ENCODE measurements around the gene RAD51B. TPM values are rescaled to one million over a fixed set of nuclear protein-coding genes. Genes with fewer than 3 reads are reported as not detected.

The RAD51B gene
- total RNA-seq, 1 experiment from 2014 or later, result 14.2 TPM

DNA sequence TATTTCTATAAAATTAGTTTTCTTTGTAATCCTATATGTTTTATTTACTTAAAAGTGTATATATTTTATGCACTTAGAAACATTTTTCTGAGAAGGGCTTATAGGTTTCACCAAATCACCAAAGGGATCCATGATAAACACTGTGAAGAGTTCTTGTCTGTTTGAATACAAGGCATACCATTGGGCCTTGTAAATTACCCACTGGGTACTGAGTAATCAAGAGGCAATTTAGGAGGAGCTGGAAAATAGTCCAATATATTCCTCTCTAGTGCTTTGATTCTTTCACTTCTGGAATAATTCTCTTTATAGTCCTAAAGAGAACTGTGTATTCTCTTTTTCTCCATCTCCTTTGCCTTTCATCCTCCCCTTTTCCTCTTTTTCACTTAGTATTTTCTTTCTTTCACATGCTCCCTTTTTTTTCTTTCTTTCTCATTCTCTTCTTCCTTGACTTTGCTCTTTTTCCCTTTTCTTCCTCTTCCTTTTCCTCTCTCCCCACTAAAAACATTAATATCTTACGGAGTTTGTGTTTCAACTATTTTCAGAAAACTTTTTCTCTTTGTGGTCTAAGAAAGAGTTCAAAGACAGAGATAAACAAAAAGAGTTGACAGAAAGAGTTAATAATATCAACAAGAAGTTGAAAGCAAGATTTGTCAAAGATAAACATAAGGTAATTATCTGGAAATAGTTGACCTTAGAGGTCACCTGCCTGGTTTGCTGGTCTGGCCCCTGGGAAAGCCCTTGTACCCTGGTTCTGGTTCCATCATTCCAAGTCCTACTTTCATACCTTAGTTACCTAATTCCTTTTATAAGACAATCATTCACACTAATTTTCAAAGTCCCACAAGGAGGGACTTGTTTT is 435.3 kb downstream of the RAD51B start:
- CTCF ChIA-PET, result no interaction called here

DNA sequence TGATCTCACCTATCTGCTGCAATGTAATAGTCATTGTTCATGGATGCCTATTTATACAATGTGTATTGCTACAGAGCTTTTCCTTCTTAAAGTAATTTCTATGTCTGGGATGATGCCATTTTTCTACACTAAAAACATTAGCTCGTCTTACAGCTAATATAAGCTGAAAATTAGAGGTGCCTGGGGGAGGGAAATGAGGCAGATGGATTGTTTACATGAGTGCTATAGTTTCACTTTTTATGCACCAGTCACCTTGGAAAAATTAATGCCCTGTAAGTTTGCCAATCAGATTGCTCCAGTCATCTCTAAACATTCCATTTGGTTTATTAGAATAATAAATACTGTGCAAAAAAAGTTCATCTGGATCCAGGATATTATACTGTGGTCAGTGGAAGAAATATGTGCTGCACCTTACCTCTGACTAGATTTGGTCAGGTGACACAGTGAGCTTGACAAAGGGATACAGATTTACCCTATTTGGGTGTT is 436.2 kb downstream of the RAD51B start:
- ATAC-seq (no peak), DNase-seq (ENCODE audit: low spot score) (no peak)
- no peak overlapping the region; the same call in 1 of the 2 replicates for H3K27ac Mint-ChIP-seq
- TF ChIP-seq RELA (CRISPR knock-in tag; IDR thresholded peaks at IDR 0.05; ENCODE audit: borderline replicate concordance) (no peak), TCF7 (CRISPR knock-in tag; IDR thresholded peaks at IDR 0.05; ENCODE audit: low read depth) (no peak)
- TF ChIP-seq, protein P1, sequence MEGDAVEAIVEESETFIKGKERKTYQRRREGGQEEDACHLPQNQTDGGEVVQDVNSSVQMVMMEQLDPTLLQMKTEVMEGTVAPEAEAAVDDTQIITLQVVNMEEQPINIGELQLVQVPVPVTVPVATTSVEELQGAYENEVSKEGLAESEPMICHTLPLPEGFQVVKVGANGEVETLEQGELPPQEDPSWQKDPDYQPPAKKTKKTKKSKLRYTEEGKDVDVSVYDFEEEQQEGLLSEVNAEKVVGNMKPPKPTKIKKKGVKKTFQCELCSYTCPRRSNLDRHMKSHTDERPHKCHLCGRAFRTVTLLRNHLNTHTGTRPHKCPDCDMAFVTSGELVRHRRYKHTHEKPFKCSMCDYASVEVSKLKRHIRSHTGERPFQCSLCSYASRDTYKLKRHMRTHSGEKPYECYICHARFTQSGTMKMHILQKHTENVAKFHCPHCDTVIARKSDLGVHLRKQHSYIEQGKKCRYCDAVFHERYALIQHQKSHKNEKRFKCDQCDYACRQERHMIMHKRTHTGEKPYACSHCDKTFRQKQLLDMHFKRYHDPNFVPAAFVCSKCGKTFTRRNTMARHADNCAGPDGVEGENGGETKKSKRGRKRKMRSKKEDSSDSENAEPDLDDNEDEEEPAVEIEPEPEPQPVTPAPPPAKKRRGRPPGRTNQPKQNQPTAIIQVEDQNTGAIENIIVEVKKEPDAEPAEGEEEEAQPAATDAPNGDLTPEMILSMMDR (IDR thresholded peaks at IDR 0.05), result no peak
- TF ChIP-seq, protein P2, sequence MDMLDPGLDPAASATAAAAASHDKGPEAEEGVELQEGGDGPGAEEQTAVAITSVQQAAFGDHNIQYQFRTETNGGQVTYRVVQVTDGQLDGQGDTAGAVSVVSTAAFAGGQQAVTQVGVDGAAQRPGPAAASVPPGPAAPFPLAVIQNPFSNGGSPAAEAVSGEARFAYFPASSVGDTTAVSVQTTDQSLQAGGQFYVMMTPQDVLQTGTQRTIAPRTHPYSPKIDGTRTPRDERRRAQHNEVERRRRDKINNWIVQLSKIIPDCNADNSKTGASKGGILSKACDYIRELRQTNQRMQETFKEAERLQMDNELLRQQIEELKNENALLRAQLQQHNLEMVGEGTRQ (CRISPR knock-in tag; IDR thresholded peaks at IDR 0.05), result peak; percentile 32; the same call in 1 of the 2 replicates
- H3K4me1 Mint-ChIP-seq, result peaks cover 84% of the 10 kb centered on the region
- H3K27me3 Mint-ChIP-seq (ENCODE audit: low read depth), result no peaks in the 10 kb centered on the region
- POLR2A ChIA-PET, result no interaction called here
- no peak overlapping the region for H3K4me3 Mint-ChIP-seq
- CTCF ChIA-PET, result no interaction called here
- no peaks in the 10 kb centered on the region for H3K9me3 Mint-ChIP-seq
- no peaks in the 10 kb centered on the region for H3K36me3 Mint-ChIP-seq

More for the DNA sequence above, 435.3 kb downstream of the RAD51B start:
- peak overlapping the region; percentile 72 for H3K27ac Mint-ChIP-seq
- no peaks in the 10 kb centered on the region for H3K9me3 Mint-ChIP-seq
- POLR2A ChIA-PET, result no interaction called here
- H3K4me1 Mint-ChIP-seq, result peaks cover 84% of the 10 kb centered on the region
- no peaks in the 10 kb centered on the region for H3K27me3 Mint-ChIP-seq (ENCODE audit: low read depth)
- no peaks in the 10 kb centered on the region for H3K36me3 Mint-ChIP-seq
- DNase-seq (ENCODE audit: low spot score), result no peak
- no peak overlapping the region for H3K4me3 Mint-ChIP-seq
- TF ChIP-seq, protein P3, sequence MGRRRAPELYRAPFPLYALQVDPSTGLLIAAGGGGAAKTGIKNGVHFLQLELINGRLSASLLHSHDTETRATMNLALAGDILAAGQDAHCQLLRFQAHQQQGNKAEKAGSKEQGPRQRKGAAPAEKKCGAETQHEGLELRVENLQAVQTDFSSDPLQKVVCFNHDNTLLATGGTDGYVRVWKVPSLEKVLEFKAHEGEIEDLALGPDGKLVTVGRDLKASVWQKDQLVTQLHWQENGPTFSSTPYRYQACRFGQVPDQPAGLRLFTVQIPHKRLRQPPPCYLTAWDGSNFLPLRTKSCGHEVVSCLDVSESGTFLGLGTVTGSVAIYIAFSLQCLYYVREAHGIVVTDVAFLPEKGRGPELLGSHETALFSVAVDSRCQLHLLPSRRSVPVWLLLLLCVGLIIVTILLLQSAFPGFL (CRISPR knock-in tag; IDR thresholded peaks at IDR 0.05; ENCODE audit: borderline replicate concordance), result no peak
- TF ChIP-seq, protein P4, sequence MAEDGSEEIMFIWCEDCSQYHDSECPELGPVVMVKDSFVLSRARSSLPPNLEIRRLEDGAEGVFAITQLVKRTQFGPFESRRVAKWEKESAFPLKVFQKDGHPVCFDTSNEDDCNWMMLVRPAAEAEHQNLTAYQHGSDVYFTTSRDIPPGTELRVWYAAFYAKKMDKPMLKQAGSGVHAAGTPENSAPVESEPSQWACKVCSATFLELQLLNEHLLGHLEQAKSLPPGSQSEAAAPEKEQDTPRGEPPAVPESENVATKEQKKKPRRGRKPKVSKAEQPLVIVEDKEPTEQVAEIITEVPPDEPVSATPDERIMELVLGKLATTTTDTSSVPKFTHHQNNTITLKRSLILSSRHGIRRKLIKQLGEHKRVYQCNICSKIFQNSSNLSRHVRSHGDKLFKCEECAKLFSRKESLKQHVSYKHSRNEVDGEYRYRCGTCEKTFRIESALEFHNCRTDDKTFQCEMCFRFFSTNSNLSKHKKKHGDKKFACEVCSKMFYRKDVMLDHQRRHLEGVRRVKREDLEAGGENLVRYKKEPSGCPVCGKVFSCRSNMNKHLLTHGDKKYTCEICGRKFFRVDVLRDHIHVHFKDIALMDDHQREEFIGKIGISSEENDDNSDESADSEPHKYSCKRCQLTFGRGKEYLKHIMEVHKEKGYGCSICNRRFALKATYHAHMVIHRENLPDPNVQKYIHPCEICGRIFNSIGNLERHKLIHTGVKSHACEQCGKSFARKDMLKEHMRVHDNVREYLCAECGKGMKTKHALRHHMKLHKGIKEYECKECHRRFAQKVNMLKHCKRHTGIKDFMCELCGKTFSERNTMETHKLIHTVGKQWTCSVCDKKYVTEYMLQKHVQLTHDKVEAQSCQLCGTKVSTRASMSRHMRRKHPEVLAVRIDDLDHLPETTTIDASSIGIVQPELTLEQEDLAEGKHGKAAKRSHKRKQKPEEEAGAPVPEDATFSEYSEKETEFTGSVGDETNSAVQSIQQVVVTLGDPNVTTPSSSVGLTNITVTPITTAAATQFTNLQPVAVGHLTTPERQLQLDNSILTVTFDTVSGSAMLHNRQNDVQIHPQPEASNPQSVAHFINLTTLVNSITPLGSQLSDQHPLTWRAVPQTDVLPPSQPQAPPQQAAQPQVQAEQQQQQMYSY (CRISPR knock-in tag; IDR thresholded peaks at IDR 0.05), result no peak
- no peak for TF ChIP-seq MXD4 (CRISPR knock-in tag; IDR thresholded peaks at IDR 0.05; ENCODE audit: borderline replicate concordance)
- no peak for TF ChIP-seq ZNF317 (CRISPR knock-in tag; IDR thresholded peaks at IDR 0.05; ENCODE audit: borderline replicate concordance, low read depth)
- no peak for TF ChIP-seq SP1 (CRISPR knock-in tag; conservative IDR thresholded peaks at IDR 0.05)
- TF ChIP-seq, protein P5, sequence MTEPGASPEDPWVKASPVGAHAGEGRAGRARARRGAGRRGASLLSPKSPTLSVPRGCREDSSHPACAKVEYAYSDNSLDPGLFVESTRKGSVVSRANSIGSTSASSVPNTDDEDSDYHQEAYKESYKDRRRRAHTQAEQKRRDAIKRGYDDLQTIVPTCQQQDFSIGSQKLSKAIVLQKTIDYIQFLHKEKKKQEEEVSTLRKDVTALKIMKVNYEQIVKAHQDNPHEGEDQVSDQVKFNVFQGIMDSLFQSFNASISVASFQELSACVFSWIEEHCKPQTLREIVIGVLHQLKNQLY (CRISPR knock-in tag; IDR thresholded peaks at IDR 0.05), result no peak
- TF ChIP-seq, protein P6, sequence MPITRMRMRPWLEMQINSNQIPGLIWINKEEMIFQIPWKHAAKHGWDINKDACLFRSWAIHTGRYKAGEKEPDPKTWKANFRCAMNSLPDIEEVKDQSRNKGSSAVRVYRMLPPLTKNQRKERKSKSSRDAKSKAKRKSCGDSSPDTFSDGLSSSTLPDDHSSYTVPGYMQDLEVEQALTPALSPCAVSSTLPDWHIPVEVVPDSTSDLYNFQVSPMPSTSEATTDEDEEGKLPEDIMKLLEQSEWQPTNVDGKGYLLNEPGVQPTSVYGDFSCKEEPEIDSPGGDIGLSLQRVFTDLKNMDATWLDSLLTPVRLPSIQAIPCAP (CRISPR knock-in tag; IDR thresholded peaks at IDR 0.05), result no peak
- TF ChIP-seq ZNF416 (CRISPR knock-in tag; IDR thresholded peaks at IDR 0.05), result no peak
- TF ChIP-seq NFE2L1 (CRISPR knock-in tag; IDR thresholded peaks at IDR 0.05), result no peak
- TF ChIP-seq, protein P7, sequence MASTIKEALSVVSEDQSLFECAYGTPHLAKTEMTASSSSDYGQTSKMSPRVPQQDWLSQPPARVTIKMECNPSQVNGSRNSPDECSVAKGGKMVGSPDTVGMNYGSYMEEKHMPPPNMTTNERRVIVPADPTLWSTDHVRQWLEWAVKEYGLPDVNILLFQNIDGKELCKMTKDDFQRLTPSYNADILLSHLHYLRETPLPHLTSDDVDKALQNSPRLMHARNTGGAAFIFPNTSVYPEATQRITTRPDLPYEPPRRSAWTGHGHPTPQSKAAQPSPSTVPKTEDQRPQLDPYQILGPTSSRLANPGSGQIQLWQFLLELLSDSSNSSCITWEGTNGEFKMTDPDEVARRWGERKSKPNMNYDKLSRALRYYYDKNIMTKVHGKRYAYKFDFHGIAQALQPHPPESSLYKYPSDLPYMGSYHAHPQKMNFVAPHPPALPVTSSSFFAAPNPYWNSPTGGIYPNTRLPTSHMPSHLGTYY (CRISPR knock-in tag; IDR thresholded peaks at IDR 0.05), result no peak
- TF ChIP-seq, protein P8, sequence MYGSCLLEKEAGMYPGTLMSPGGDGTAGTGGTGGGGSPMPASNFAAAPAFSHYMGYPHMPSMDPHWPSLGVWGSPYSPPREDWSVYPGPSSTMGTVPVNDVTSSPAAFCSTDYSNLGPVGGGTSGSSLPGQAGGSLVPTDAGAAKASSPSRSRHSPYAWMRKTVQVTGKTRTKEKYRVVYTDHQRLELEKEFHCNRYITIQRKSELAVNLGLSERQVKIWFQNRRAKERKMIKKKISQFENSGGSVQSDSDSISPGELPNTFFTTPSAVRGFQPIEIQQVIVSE (CRISPR knock-in tag; IDR thresholded peaks at IDR 0.05; ENCODE audit: borderline replicate concordance), result no peak
- no peak for TF ChIP-seq NR3C1 (CRISPR knock-in tag; conservative IDR thresholded peaks at IDR 0.05; ENCODE audit: low read depth)
- no peak for ATAC-seq
